Skeletal muscle cell (primary cell): Measurements from ENCODE around the gene OCA2.

Experiments
- DNase-seq: peaks from one replicate; pipeline ENCODE4 v3.0.0-alpha.2; 2010; ENCODE audit warnings: low read depth
- H3K4me3 ChIP-seq: 2 replicates; pipeline ENCODE4 v1.5.1; 2011; ENCODE audit warnings: low read depth, mild to moderate bottlenecking, control low read depth, low read length, moderate library complexity

Gene OCA2

GRCh38 chr15:28086175-28086703, 12.9 kb downstream of the OCA2 start:
- H3K4me3 ChIP-seq: no peak overlapping the region
- no peak for DNase-seq

GRCh38 chr15:28085489-28086174, 13.5 kb downstream of the OCA2 start:
- no peak for DNase-seq
- H3K4me3 ChIP-seq: no peak overlapping the region

GRCh38 chr15:28084547-28084946, 14.6 kb downstream of the OCA2 start:
- H3K4me3 ChIP-seq: no peak overlapping the region
- no peak for DNase-seq

- DNase-seq: no peak
These were observed 16.0 kb downstream of the OCA2 start for GRCh38 chr15:28082891-28083684.

GRCh38 chr15:28081594-28081993, 17.5 kb downstream of the OCA2 start:
- no peak for DNase-seq
- H3K4me3 ChIP-seq: no peak overlapping the region

More at GRCh38 chr15:28082891-28083684, 16.0 kb downstream of the OCA2 start:
- no peak overlapping the region for H3K4me3 ChIP-seq

- no peak for DNase-seq
- H3K4me3 ChIP-seq: no peak overlapping the region
These were observed 18.7 kb downstream of the OCA2 start for GRCh38 chr15:28080386-28080785.

- H3K4me3 ChIP-seq: no peak overlapping the region
- no peak for DNase-seq
These were observed 19.7 kb downstream of the OCA2 start for GRCh38 chr15:28079313-28079969.

- no peak for DNase-seq
- H3K4me3 ChIP-seq: no peak overlapping the region
These were observed 20.9 kb downstream of the OCA2 start for GRCh38 chr15:28078191-28078719.

GRCh38 chr15:28075573-28075972, 23.5 kb downstream of the OCA2 start:
- no peak overlapping the region for H3K4me3 ChIP-seq
- DNase-seq: no peak

- no peak overlapping the region for H3K4me3 ChIP-seq
- DNase-seq: no peak
These were observed 30.2 kb downstream of the OCA2 start for GRCh38 chr15:28068930-28069329.

- no peak overlapping the region for H3K4me3 ChIP-seq
These were observed 32.9 kb downstream of the OCA2 start for GRCh38 chr15:28066231-28066630.

GRCh38 chr15:28060005-28060404, 39.1 kb downstream of the OCA2 start:
- no peak overlapping the region for H3K4me3 ChIP-seq
- DNase-seq: no peak

More at GRCh38 chr15:28066231-28066630, 32.9 kb downstream of the OCA2 start:
- DNase-seq: no peak

GRCh38 chr15:28058082-28058481, 41.0 kb downstream of the OCA2 start:
- no peak overlapping the region for H3K4me3 ChIP-seq
- no peak for DNase-seq

- no peak for DNase-seq
- no peak overlapping the region for H3K4me3 ChIP-seq
These were observed 47.0 kb downstream of the OCA2 start for GRCh38 chr15:28051955-28052633.

- no peak overlapping the region for H3K4me3 ChIP-seq
- DNase-seq: no peak
These were observed 49.5 kb downstream of the OCA2 start for GRCh38 chr15:28049581-28049980.

- DNase-seq: no peak
- H3K4me3 ChIP-seq: no peak overlapping the region
These were observed 51.8 kb downstream of the OCA2 start for GRCh38 chr15:28047277-28047676.

GRCh38 chr15:28044121-28044672, 54.9 kb downstream of the OCA2 start:
- H3K4me3 ChIP-seq: no peak overlapping the region
- DNase-seq: no peak

- no peak overlapping the region for H3K4me3 ChIP-seq
- no peak for DNase-seq
These were observed 55.4 kb downstream of the OCA2 start for GRCh38 chr15:28043691-28044091.

GRCh38 chr15:28037969-28038590, 61.0 kb downstream of the OCA2 start:
- no peak for DNase-seq
- no peak overlapping the region for H3K4me3 ChIP-seq
